SIG-M5 (cell line): Measurements from ENCODE around the gene FBXL16.

Source experiments
- DNase-seq: peaks from one replicate; lab custom pipeline; 2025; lab: John Stamatoyannopoulos, UW

Gene FBXL16

DNA sequence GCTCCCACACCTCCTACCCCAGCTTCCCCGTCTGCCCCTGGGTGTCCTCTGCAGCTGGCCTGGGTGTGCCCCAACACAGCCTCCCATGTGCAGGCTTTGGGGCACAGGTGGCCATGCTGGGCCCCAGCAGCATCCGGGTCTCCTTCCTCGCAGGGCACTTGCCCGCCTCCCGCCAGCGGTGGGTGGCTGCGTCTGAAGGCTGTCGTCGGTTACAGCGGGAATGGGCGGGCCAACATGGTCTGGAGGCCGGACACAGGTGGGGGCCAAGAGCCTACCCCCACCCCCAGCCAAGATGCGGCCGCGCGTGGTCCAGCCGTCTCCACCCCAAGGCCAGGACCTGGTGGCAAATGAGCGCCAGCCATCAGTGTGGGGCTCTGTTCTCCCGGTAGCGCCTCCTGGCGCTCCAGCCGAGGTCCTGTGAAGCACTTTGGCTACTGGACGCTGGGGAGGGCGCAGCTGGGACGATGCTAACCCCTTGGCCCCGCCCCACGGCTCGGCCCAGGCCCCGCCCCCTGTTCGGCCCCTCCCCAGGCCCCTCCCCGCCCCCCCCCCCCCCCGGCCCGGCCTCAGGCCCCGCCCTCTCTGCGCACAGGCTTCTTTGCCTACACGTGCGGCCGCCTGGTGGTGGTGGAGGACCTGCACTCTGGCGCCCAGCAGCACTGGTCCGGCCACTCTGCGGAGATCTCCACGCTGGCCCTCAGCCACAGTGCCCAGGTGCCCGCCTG, 45.0 kb downstream of the FBXL16 start:
- peak; percentile 15 for DNase-seq

- DNase-seq = no peak
Observed at GRCh38 chr16:660132-660458, 45.5 kb downstream of the FBXL16 start.

- DNase-seq = no peak
Observed at GRCh38 chr16:659618-660017, 46.0 kb downstream of the FBXL16 start.

GRCh38 chr16:658679-659571, 46.7 kb downstream of the FBXL16 start:
- DNase-seq = no peak

- DNase-seq = no peak
Observed at GRCh38 chr16:657487-657886, 48.1 kb downstream of the FBXL16 start.

DNA sequence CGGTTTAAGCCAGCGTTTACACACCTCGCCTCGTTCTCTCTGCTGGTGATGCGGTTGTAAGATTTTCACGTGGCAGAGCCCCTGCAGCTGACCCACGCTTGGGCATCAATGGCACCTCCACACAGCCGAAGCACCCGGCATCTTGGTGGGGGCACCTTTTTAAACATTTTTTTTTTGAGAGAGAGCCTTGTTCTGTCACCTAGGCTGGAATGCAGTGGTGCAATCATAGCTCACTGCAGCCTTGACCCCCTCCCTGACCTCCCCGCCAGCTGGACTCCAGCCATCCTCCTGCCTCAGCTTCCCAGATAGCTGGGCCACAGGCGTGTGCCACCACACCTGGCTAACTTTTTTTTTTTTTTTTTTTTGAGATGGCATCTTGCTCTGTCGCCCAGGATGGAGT, 51.6 kb downstream of the FBXL16 start:
- DNase-seq = no peak

DNA sequence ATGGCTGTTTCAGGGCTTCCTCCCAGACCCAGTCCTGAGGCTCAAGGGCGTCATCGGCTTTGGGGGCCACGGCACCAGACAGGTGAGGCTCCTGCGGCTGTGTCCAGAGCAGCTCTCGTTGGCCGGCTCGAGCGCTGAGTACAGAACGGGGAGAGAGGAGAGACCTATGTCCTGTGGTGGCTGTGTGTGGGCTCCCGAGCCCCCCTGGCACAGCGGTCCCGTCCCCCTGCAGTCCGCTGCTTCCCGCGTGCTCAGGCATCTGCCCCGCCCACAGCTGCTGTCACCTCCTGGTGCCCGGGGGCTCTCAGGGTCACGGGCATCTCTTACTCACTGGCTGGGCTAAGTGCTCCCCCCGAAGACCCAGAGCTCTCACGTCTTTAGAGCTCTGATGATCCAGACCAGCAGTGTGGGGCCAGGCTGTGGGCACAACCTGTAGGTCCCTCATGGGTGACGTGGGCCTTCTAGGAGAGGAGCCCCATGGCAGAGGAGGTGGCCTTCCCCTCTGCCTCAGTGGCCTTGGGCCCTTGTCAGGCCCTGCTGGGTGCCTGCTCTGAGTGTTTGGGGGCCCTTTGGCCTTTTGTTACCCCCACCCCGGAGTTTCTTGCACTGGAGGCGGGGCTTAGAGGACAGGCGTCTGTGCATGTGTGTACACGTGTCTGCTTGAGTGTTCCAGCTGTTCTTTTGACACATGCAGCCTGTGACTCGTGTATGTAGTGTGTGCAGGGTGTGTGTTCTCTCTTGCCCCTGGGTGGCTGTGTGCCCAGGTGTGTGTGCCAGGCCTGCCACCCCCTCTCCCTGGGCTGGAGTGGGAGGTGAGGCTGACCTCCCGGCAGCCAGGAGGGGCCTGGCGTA, 52.9 kb downstream of the FBXL16 start:
- no peak for DNase-seq

GRCh38 chr16:651844-652243, 53.8 kb downstream of the FBXL16 start:
- DNase-seq = no peak

DNA sequence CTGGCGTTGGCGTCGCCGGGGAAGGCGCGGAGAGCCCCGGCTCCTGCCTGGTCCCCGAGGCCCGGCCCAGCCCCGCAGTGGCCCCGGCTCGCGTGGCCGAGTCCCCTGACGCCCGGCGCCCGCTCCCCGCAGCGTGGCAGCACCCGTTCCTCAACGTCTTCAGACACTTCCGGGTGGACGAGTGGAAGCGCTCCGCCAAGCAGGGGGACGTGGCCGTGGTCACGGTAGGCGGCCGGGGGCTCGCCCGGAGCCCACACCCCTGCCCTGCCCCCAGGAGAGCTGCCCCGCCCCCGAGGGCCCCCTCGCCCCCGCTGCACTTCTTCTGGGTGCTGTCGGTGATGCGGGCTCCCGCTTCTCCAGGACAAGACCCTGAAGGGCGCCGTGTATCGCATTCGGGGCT, 56.0 kb downstream of the FBXL16 start:
- no peak for DNase-seq

DNA sequence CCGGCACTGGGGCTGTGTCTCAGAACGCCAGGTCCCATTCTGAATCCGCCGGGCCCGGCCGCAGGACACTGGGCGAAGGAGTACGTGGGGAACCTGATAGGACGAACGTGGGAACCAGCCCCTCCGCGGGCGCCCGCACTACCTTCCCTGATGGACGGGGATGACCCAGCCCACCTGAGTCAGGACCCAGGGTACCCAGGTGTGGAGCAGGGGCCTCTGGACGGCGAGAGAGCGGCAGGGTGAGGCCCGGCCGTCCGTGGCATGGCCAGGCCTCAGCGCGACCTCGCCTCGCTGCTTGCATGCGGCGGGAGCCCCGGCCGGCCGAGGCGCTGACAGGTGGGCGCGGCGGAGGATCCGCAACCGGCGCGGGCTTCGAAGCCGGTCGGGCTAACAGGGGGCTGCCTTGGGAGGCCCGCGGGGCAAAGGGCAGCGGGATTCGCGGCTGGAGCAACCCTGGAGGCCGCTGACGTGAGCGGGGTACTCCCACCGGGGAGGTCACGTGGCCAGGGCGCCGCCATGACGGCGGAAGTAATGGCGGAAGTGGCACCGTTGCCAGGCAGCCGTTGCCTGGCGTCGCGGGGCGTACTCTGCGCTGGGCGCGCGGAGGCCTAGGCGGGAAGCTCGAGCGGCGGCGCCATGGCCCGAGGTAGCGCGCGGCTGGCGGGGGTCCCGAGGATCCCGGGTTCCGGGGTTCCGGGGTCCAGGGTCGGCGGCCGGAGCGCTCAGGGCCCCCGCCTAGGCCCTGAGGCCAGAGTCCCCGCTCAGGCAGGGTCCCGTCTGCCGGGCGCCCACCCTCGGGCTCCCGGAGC, 56.6 kb downstream of the FBXL16 start, which contains the start of gene WDR90:
WDR90 (plus strand) TSS at position 585 of the 809 bp plus-strand sequence; CDS start at position 637, 52 bp downstream.
- peak; percentile 26 for DNase-seq

GRCh38 chr16:648071-648780, 57.4 kb downstream of the FBXL16 start:
- no peak for DNase-seq

GRCh38 chr16:647173-647902, 58.3 kb downstream of the FBXL16 start:
- DNase-seq = no peak

DNA sequence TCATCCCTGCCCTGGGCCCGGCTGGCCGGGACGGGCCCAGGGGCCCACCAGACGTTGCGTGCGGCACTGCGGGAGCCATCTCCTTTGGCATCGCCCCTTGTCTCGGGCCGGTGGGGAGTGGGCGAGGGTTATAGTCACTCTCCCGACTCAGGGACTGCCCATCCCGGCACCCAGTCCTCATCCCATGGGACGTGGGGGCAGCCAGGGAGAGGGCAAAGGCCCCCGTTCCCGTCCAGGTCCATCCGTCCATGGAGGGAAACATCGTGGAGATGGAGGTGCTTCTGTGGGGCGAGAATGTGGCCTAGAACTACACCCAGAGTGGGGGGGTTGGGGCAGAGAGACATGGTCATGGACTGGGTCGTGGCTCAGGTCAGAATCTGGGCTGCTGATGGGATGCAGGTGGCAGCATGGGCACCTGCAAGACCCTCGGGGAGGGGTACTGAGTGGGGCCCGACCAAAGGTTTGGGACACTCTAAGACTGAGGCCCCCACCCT, 58.9 kb downstream of the FBXL16 start:
- DNase-seq = no peak

- no peak for DNase-seq
Observed at GRCh38 chr16:645852-646678, 59.5 kb downstream of the FBXL16 start.

DNA sequence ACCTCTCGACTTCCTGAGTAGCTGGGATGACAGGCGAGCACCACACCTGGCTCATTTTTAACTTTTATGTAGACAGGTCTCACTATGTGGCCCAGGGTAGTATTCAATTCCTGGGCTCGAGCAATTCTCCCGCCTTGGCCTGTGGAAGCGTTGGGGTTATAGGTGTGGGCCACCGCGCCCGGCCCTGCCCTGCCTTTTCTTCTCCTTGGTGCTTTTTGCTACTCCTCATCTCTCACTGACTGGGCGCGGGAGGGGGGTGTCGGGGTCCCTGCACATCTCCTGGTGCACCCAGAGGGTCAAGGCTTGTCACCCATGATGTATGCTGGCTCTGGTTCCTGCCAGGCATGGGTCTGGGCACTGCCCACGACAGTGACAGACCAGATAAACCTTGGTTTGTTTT, 61.0 kb downstream of the FBXL16 start:
- DNase-seq = no peak

GRCh38 chr16:643050-643368, 62.6 kb downstream of the FBXL16 start:
- DNase-seq = no peak
